HG03571 (cell line): ENCODE data around the gene UGT1A3.

Source experiments
- ATAC-seq: cut with Tn5 transposase; IDR thresholded peaks from one replicate; pipeline ENCODE4 v1.9.1; 2021; ENCODE audit not compliant: unreplicated experiment

UGT1A3 gene

GRCh38 chr2:233756429-233757081 is 27.7 kb downstream of the UGT1A3 start:
- no peak for ATAC-seq

GRCh38 chr2:233758141-233758540 is 29.3 kb downstream of the UGT1A3 start:
- no peak for ATAC-seq

- no peak for ATAC-seq
Observed at GRCh38 chr2:233758849-233759248, 30.0 kb downstream of the UGT1A3 start.

GRCh38 chr2:233760043-233760442 is 31.2 kb downstream of the UGT1A3 start, which contains the start of gene UGT1A1:
UGT1A1 (plus strand) TSS chr2:233760270; CDS start chr2:233760288, 18 bp downstream.
- ATAC-seq: no peak

GRCh38 chr2:233761040-233761769 is 32.4 kb downstream of the UGT1A3 start:
- ATAC-seq: no peak

GRCh38 chr2:233764264-233764663 is 35.4 kb downstream of the UGT1A3 start:
- ATAC-seq: no peak

- ATAC-seq: no peak
Observed at GRCh38 chr2:233764761-233765160, 35.9 kb downstream of the UGT1A3 start.

- ATAC-seq: no peak
Observed at GRCh38 chr2:233766416-233766815, 37.6 kb downstream of the UGT1A3 start.

GRCh38 chr2:233768076-233768475 is 39.2 kb downstream of the UGT1A3 start:
- no peak for ATAC-seq

GRCh38 chr2:233769260-233769659 is 40.4 kb downstream of the UGT1A3 start:
- ATAC-seq: no peak

- ATAC-seq: no peak
Observed at GRCh38 chr2:233772153-233772552, 43.3 kb downstream of the UGT1A3 start.

- no peak for ATAC-seq
Observed at GRCh38 chr2:233772583-233772982, 43.7 kb downstream of the UGT1A3 start.

GRCh38 chr2:233773854-233774253 is 45.0 kb downstream of the UGT1A3 start:
- ATAC-seq: no peak

- ATAC-seq: no peak
Observed at GRCh38 chr2:233775414-233775813, 46.6 kb downstream of the UGT1A3 start.

GRCh38 chr2:233778030-233778429 is 49.2 kb downstream of the UGT1A3 start, which contains the start of gene MROH2A:
MROH2A (plus strand) TSS chr2:233778330; CDS start chr2:233779359, 1,029 bp downstream.
- ATAC-seq: no peak

GRCh38 chr2:233779722-233780121 is 50.9 kb downstream of the UGT1A3 start:
- ATAC-seq: no peak

- no peak for ATAC-seq
Observed at GRCh38 chr2:233780771-233781170, 51.9 kb downstream of the UGT1A3 start.

GRCh38 chr2:233789554-233789953 is 60.7 kb downstream of the UGT1A3 start:
- no peak for ATAC-seq

- no peak for ATAC-seq
Observed at GRCh38 chr2:233791151-233791882, 62.5 kb downstream of the UGT1A3 start.

- no peak for ATAC-seq
Observed at GRCh38 chr2:233791883-233792329, 63.1 kb downstream of the UGT1A3 start.

- no peak for ATAC-seq
Observed at GRCh38 chr2:233792720-233793119, 63.9 kb downstream of the UGT1A3 start.
